Measurements from ENCODE around the gene SSTR4.
"Not testable (repeated sequence)": the region's sequence is repeated elsewhere in the genome, so short reads cannot be mapped to it uniquely, and the experiment has no call there.

The SSTR4 gene, protein sequence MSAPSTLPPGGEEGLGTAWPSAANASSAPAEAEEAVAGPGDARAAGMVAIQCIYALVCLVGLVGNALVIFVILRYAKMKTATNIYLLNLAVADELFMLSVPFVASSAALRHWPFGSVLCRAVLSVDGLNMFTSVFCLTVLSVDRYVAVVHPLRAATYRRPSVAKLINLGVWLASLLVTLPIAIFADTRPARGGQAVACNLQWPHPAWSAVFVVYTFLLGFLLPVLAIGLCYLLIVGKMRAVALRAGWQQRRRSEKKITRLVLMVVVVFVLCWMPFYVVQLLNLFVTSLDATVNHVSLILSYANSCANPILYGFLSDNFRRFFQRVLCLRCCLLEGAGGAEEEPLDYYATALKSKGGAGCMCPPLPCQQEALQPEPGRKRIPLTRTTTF

DNA sequence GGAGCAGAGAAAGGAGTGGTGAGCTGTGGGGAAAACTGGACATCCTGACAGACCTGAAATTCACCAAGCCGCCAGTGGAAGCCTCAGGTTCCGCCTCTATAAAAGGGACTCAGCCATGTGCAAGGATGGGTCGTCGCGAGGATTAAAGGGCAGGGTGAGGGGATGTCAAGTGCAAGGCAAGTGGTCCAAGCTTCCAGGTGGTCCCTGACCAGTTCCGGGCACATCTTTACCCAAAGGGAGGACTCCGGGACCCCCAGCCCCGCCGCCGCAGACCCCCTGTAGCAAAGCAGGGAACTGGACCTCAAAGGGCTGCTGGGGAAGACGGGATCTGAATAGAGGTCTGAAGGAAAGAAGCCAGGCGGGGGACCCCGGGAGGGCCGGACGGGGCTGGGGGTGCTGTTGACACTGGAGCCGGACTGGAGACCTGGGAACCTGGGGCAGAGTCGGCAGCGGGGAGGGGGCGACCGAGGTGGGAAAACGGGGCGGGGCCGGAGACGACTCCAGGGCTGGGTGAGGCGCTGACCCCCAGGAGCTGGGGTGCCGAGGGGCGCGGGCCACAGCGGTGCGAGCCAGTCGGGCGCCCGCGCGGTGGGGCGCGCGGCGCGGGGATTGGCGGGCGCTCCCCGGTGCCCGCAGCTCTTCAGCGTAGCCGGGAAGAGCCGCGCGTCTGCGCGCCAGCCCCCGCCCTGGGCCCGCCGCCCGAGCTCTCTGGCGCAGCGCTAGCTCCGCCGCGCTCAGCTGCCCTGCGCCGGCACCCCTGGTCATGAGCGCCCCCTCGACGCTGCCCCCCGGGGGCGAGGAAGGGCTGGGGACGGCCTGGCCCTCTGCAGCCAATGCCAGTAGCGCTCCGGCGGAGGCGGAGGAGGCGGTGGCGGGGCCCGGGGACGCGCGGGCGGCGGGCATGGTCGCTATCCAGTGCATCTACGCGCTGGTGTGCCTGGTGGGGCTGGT is at the start of gene SSTR4:
Gene SSTR4, plus strand, starts transcription at position 592 of the 951 bp plus-strand sequence. Its CDS starts 172 bp downstream, at position 764.
- no peak for DNase-seq (ENCODE audit: low read depth)

DNA sequence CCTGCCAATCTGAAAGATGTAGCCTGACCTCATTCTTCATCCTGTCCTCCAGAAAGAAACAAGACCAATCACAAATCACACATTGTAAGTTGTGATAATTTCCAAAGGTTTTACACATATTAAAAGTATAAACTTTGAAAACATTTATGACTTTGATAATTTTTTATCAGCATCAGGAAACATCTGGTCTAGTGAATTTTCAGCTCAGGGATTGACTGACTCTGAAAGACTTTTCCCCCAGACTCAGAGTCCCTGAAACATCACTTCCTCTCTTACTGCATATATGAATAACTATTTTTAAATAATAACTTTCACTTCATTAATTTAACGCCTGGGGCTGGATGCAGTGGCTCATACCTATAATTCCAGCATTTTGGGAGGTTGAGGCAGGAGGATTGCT is 48.5 kb upstream of the SSTR4 start:
- no peak for DNase-seq (ENCODE audit: low read depth)

DNA sequence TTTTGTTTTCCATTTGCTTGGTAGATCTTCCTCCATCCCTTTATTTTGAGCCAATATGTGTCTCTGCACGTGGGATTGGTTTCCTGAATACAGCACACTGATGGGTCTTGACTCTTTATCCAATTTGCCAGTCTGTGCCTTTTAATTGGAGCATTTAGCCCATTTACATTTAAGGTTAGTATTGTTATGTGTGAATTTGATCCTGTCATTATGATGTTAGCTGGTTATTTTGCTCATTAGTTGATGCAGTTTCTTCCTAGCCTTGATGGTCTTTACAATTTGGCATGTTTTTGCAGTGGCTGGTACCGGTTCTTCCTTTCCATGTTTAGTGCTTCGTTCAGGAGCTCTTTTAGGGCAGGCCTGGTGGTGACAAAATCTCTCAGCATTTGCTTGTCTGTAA is 43.7 kb upstream of the SSTR4 start:
- DNase-seq (ENCODE audit: low read depth): not testable (repeated sequence)

DNA sequence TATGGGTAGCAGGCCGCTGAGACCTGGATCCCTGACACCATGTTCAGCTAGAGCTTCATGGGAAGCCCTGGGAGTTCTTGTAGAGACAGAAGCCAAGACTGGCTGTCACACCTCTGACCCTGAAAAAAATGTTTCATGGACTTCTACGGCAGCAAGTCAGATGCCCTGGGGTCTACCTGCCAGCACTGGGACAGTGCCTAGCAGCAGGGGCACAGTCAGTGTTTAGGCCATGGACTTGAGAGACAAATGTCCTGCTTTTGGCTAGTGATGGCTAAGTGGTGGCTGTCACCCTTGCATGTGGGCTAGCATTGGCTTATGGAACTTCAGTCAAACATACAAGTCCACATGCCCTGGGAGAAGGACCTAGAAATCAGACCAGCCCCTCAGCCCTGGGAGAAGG is 41.3 kb upstream of the SSTR4 start:
- no peak for DNase-seq (ENCODE audit: low read depth)

DNA sequence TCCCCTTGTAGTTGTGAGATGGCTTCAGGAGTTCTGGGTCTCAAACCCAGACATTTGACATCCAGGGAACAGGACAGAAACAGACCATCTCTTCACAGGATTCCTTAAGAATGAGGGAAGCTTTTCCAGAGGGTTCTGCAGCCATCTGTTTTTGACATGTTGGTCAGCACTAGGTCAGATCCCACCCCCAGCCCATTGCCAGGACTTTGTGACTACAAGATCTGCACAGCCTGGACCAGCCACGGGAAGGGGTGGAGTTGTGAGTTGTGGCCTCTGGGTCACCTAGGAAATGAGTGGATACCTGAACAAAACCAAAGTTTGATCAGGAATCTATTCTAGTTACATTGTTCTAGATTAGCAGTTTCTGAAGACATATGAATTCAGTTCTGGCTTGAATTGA is 39.2 kb upstream of the SSTR4 start:
- DNase-seq (ENCODE audit: low read depth): no peak

DNA sequence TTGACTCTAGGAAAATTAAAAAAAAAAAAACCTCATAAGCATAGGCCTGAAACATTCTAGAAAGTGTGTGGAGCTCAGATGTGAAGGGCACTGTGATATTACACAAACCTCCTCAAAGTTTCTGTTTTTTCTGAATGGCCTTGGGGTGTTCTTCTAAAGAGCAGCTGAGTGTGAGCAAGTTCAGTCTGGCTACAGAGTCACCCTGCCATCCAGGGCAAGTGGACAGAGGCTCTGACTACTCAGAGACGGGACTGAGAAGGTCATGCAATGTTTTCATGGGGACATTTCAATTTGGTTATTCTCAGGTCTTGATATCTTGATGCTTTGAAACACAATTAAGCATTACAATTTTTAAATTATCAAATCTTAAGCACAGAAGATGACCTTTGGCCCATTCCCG is 36.6 kb upstream of the SSTR4 start:
- DNase-seq (ENCODE audit: low read depth): no peak

DNA sequence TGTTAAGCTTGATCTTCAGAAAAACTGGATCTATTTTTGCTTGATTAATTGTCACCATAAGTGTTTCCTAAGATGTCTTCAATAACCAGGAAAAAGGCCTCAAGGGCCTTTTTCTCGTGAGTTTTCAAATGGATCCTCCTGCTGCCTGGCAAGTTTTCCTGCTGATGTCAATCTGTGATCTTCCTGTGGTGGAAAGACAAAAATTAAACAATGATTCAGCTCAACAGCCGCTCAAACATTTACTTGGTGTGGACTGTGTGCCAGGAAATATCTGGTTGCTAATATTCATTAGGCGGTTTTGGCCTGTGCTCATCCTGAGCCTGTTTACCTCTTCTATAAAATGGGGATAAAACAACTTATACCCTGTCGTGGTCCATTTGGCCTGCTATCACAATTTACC is 35.4 kb upstream of the SSTR4 start:
- no peak for DNase-seq (ENCODE audit: low read depth)

DNA sequence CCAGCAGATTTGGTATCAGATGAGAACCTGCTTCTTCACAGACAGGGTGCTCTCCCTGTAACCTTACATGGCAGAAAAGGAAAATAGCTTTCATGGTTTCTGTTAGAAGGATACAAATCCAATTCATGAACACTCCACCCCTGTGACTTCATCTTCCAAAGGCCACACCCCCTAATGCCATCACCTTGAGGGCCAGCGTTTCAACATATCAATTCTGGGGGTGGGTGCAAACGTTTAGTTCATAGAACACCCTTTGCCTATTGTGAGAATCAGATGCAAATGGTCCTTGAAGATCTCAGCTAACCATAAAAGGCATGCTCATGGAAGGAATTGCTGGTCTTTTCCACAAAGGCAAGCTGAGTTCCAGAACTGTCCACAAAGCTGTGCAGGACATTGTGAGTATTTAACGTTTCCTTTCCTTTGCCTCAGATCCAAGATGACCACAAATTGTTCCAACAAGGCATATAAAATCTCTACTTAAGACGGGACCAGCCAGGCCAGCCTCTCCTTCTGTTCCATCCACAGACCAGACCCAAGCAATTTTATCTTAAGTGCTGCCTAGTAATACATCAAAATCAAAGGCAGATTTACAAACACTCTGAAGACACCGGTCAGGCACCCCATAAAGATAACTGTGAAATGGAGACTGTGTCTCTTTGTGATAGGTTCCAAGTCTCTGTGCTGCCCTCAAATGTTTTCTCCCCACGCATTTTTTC is 34.7 kb upstream of the SSTR4 start:
- DNase-seq (ENCODE audit: low read depth): no peak

DNA sequence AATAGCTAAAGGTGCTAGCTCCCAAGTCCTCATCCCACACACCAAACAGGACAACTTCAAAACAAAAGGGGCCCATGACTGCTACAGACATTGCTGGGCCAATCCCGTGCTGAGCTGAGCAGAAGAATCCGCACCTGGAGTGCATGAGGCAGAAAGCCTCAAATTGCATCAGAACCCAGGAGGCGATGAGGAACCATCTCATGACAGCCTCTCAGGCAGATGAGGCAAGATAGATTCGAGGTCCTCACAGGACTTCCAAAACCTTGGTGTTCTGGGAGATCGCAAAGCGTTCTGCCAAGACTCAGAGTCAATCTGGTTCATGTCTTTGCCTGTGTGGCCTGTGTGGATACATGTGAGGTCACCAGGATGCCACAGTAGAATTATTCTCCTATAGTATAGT is 32.8 kb upstream of the SSTR4 start:
- no peak for DNase-seq (ENCODE audit: low read depth)

DNA sequence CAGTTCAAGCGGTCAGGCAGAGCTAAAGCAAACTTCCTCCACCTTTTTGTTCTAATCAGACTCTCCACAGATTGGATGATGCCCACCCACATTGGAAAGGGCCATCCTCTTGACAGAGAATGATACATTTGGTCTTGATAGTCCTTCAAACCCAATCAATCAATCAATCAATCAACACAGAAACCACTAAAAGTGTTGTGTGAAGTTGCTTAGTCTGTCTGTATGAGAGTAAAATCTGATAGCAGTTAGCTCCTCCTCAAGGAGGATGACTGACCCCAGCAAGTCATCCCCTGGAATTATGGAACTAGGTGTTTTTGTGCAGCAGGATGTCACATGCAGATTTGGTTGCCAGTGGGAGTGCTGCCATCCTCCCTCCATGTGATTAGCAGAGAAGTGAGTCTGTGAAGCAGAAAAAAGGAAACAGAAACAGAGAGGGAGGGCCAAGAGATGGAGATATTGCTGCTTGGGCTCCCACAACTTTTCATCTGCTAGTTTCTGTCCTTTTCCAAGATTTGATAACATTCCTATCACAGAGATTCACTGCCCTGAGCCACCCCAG is 32.0 kb upstream of the SSTR4 start:
- DNase-seq (ENCODE audit: low read depth): no peak

DNA sequence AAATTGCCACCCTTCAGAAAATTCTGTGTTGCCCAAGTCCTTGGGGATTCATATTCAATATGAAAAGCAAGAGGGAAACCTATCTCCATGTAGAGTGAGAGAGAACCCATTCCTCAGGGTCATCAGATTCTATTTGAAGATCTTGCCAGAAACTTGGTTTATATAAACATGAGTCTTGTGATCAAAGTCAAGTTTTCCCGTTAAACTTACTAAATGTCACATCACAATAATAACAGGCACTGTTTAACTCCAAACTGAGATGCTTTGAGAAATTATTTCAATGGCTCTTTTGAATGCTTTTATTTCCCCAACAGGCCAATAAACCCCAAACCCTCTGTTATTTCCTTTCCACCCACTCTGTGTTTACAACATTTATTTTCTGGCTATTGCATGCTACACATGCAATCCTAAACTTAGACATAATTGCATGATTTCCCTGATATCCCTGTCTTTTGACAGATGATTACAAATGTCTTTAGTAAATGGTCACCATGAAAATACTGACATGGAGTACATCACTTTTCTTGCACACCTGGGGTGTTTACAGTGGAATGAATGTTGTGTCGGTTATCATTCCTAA is 31.1 kb upstream of the SSTR4 start:
- DNase-seq (ENCODE audit: low read depth): no peak

DNA sequence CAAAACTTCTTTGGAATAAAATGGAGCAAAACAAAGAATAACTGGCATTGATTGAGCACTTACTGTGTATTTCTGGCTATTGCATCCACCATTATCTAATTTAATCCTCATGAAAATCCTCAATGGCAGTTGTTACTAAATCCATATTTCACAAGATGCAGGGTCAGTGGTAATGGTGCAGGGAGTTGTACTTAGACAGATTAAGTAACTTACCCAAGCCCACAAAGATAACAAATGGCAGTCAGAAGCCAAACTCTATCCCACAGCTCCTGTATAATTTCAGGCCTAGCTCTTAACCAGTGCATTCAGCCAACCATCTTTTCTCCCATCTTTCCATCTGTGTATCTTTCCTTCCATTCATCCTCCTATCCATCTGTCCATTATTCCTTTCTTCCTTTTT is 29.3 kb upstream of the SSTR4 start:
- no peak for DNase-seq (ENCODE audit: low read depth)

DNA sequence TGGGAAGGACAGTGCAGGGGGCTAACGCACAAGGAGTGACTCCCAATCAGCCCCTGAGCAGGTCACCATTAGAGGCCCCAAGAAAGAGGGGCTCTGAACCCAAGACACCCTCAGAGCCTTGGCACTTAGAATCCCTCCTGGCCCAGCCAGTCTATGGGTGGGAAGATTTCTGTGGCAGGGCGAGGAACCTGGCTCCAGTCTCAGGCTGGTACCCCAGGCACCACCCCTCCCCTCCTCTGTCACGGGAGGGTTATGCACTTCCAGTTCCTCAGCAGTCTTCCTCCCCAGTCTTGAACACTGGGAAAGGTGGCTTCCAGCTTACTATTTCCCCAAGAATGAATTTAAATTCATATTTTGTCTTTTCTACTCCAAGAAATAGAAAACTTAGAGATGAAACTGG is 27.6 kb upstream of the SSTR4 start:
- DNase-seq (ENCODE audit: low read depth): no peak

DNA sequence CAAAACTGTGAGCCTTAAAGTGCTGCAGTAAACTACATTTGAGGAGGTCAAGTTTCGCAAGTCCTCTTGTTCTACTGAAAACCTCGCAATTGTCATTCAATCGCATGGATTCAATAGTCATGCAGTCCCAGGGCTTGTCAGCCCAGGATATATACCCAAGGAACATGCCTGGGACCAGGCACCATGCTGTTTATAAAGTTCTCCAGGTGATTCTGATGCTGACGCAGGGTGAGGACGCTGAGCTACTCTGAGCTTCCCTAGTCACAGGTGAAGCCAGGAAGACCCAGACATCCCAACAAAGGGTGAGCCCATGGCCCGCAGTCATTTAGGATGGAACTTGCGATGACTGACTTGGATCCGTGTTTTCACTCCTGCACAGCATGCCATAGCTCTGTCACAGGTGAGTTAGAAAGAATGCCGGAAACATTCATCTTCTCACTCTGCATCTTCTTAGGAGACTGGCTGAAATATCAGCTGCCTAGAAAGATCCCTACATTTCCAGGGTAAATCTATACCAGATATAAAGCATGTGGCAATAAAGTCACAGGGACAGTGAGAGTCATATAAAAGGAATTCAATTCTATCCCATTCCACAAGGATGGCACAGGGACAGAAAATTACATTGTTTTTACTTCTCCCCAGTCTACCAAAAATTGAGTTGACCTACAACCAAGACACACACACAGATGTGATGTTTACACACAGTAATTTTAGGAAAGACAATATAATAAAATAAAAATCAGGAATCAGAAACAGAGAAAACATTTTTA is 27.0 kb upstream of the SSTR4 start:
- DNase-seq (ENCODE audit: low read depth): no peak

DNA sequence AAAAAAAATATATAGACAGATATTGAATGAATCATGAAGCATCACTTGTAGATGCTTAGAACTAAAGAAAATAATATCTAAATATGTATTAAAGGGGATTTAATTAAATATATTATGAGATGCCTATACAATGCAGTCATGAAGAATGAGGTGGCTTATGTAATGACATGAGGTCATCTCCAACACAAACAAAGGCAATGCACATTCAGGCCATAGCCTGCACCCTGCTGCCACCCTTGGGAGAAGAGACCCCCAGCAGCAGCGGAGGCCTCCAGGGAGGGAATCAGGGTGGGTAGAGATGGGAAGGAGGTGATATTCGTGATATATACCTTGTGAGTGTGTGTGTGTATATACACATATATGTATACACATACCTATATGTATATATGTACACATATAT is 26.4 kb upstream of the SSTR4 start:
- no peak for DNase-seq (ENCODE audit: low read depth)

DNA sequence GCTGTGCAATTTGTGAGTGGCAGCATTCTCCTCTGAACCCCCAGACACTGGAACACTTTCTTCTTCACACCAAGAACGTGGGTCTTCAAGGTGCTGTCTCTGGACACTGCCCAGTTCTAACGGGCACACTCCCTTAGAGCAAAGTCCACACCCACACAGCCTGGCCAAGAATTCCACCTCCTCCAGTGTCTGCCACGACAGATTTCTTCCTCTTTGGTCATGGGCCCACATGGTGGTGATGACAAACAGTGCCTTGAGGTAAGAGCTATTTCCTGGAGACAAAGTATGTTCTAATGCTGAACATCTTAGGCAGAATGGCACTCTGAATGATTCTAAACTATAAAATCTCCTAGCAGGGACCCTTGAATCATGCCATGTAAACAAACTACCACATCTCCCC is 25.5 kb upstream of the SSTR4 start:
- DNase-seq (ENCODE audit: low read depth): no peak

DNA sequence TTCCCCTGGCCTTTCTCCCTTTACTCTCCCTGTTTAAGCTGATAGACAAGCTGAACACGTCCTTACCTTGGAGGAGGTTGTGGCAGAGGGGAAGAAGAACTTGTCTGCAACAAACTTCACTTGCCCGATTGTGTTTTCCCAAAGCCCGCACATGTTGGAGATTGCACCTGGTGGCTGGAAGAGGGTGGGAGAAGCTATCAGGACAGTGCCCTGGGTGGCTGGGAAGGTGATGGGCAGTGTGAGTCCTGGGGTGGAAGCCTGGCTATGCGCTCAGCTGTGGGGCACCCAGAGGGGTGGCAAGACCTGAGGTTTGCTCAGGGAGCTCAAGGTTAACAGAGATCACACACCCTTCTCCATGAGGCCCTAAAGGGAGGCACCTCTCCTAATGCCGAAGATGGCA is 25.0 kb upstream of the SSTR4 start:
- no peak for DNase-seq (ENCODE audit: low read depth)

DNA sequence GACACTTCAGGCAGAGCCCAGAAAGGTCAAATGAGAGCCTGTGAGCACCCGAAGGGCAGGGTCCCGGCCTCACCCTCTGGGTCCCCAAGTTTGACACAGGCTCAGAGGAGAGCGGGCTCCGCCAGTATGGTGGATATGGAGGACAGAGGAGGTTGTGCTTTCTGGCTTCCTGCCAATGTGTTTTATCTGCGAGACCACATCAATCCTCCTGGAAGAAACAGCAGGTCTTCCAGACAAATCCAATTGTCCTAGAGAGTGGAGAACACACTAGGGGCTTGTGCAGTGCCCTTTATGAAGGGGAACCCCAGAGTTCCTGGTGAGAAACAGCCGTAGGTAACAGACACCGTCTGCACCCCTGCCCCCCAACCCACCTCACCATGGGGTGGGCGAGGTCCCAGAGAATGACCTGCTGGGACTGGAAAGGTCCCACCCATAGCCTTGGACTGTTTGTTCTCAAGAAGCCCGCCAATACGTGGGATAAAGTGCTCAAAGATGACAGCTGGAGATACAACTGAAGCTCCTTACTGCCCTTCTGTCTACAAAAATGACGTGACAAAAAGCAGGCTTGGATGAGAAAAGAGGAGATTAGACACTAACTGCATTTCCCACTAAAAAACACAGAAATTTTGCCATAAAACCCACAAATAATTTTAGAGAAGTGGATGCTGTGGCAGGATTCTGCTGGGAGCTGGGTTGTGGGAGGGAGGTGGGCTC is 23.9 kb upstream of the SSTR4 start:
- DNase-seq (ENCODE audit: low read depth): no peak

DNA sequence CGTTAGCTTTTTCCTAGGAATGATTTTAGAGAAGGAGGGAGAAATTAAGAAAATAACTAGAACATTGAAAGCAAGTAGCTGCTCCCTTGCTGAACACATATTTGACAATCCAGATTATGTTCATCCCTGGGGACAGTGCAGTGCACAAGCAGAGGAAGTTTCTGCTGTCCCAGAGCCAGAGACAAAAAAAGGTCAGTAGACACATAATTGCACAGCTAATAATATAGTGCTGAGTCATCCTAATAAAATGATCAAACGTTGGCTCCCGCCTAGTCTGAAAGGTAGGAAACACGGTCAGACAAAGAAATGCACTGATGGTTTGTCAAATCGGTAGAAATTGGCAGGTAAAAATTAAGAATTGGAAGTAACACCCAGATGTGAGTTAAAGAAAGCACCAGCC is 21.7 kb upstream of the SSTR4 start:
- no peak for DNase-seq (ENCODE audit: low read depth)

DNA sequence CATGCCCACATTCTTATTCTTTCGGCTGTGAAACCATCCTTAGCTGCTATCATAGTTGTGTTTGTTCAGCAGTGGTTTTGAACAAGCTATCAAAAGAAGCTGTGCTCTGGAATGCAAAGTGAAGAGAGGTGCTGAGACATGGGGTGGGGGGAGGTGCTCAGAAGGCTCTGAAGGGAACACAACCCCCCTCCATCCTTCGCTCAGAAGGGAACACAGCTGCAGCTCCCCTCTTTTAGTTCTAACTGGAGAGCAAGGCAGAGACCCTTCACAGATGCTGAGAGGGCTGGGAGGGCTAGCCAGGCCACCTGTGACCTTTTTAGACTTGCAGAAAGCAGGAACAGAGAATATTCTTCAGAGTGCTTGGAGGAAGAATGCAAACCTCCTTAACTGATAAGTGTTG is 17.6 kb upstream of the SSTR4 start:
- no peak for DNase-seq (ENCODE audit: low read depth)

All from HS-27A (cell line).